H1 (cell line): ENCODE measurements around the gene NELL1.

ENCODE experiments used
- CTCF ChIP-seq, 3 experiments: IDR thresholded peaks; 1 replicate in 2 of 3; 2 replicates in 1 of 3; pipeline versions ENCODE4 v1.5.1 to v1.6.1; 2011; ENCODE audit warnings: low read length in 3 of 3, mild to moderate bottlenecking in 3 of 3, inconsistent platforms in 2 of 3, low read depth in 1 of 3, moderate library complexity in 1 of 3; ENCODE audit not compliant: insufficient read depth in 1 of 3; ENCODE audit errors: control extremely low read depth in 1 of 3
- POLR2A ChIP-seq, 2 experiments: IDR thresholded peaks; 1 replicate in 1 of 2; 2 replicates in 1 of 2; pipeline ENCODE4 v1.6.1; 2011; ENCODE audit warnings: low read depth in 2 of 2, low read length in 2 of 2, mild to moderate bottlenecking in 2 of 2; ENCODE audit errors: control extremely low read depth in 1 of 2

DNA sequence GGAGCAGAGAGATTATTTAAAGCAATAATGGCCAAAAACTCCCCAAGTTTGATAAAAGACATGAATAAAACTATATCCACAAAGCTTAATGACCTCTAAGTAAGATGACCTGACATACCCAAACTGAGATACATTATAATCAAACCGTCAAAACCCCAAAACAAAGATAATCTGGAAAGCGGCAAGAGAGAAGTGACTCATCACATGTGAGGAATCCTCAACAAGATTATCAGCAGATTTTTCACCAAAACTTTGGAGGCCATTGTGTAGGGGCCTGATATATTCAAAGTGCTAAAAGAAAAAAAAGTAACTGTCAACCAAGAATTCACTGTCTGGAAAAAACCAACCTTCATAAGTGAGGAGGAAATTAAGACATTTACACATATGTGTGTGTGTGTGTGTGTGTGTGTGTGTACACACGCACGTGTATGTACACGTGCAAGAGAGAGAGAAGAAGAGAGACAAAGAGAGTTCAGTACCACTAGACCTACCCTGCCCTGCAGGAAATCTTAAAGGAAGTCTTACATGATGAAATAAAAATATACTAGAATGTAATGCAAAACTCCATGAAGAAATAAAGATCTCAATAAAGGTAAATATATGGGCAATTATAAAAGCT lies 752.4 kb downstream of the NELL1 start:
- no peak for TF ChIP-seq POLR2A (IDR thresholded peaks at IDR 0.05; ENCODE audit: control extremely low read depth in 1 of 2, low read depth in 2 of 2, low read length in 2 of 2)
- no peak for TF ChIP-seq CTCF (IDR thresholded peaks at IDR 0.05; ENCODE audit: control extremely low read depth in 1 of 3, insufficient read depth in 1 of 3, low read depth in 1 of 3, low read length in 3 of 3)
